ENCODE data around the gene KL. TPM values are rescaled to one million over a fixed set of nuclear protein-coding genes. Genes with fewer than 3 reads are reported as not detected.
A peak's percentile ranks its signal among the peaks of the same experiment; 100 is the strongest.

The KL gene
- total RNA-seq, 1 donor from 2014 or later, result 12.5 TPM

DNA sequence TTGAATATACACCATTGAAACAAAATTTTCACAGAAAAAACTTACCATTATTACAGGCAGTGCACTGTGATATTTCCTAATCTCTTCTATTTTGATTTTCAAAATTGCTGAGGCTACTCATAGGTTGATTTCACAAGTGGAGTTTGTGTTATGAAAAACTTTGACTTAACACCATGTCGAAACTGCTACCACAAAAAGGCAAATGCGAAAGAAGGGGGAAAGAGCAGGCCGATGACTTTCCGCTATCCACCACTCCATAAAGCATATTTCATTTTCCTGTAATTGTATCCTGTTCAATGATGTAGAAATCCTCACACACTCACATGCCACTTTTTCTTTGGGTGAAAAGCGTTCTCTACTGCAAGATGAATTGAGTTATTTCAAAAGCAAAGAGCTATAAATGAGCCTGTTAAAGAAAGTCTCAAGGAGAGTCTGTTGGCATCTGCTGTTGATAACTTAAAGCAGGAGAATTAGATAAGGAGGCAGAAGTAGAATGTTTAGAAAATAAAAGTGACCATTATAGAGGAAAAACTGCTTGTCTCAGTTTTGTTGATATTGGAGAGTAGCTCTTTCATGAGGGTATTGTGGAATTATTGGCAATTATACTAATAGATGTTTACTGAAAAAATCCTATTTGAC lies 18.8 kb downstream of the KL start:
- H3K4me3 ChIP-seq, result no peak overlapping the region
- no peak overlapping the region for H3K27ac ChIP-seq
- H3K36me3 ChIP-seq, result no peaks in the 10 kb centered on the region
- ATAC-seq, result peak; percentile 53
- H3K9me3 ChIP-seq, result no peaks in the 10 kb centered on the region
- no peak for DNase-seq
- peaks cover 7% of the 10 kb centered on the region for H3K4me1 ChIP-seq
- intact Hi-C loops (cut with DNase I), result no loop called here
- H3K27me3 ChIP-seq, result no peaks in the 10 kb centered on the region
- TF ChIP-seq, protein P1, sequence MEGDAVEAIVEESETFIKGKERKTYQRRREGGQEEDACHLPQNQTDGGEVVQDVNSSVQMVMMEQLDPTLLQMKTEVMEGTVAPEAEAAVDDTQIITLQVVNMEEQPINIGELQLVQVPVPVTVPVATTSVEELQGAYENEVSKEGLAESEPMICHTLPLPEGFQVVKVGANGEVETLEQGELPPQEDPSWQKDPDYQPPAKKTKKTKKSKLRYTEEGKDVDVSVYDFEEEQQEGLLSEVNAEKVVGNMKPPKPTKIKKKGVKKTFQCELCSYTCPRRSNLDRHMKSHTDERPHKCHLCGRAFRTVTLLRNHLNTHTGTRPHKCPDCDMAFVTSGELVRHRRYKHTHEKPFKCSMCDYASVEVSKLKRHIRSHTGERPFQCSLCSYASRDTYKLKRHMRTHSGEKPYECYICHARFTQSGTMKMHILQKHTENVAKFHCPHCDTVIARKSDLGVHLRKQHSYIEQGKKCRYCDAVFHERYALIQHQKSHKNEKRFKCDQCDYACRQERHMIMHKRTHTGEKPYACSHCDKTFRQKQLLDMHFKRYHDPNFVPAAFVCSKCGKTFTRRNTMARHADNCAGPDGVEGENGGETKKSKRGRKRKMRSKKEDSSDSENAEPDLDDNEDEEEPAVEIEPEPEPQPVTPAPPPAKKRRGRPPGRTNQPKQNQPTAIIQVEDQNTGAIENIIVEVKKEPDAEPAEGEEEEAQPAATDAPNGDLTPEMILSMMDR (IDR thresholded peaks at IDR 0.05), result no peak

DNA sequence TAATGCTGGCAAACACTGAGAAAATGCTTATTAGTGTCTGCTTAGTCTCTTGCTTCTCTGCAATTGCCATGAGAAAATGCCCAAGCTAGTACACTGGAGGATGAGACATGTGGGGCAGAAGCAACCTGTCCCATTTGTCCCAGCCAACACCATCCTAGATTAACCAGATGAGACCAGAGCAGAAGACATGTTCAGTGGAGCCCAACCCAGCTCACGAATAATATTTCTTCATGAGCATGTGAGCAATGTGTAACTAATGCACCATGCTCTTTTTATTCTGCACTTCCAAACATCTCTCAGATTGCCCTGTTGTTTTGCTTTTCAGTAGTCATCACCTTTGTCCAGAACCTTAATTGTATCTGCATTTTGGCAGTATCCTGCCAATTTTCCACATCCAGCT lies 21.4 kb downstream of the KL start:
- TF ChIP-seq, protein P1 (IDR thresholded peaks at IDR 0.05), result no peak
- Histone ChIP-seq H3K4me1 (peaks cover 12% of the 10 kb centered on the region), H3K36me3 (no peaks in the 10 kb centered on the region), H3K4me3 (no peak overlapping the region), H3K27me3 (no peaks in the 10 kb centered on the region), H3K9me3 (no peaks in the 10 kb centered on the region), H3K27ac (no peak overlapping the region)
- ATAC-seq (no peak), DNase-seq (no peak)
- intact Hi-C loops (cut with DNase I), result no loop called here

DNA sequence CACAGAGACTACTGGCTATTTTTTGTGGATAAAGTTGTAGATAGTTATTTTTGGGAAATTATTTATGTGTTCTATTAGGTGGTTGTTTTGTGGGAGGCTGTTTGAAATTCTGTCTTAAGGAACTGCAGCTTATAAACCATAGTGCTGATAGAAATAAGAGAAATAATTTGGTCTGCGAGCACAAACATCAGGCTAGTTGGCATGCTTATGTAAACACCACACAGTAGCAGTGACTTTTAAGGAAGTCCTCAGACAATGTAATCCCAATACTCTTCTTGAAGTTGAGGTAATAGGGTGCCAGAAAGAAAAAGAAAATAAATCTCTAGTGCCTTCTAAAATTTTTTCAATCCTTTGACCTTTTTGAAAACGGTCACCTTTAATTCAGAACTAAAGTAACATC lies 23.9 kb downstream of the KL start:
- TF ChIP-seq, protein P1 (IDR thresholded peaks at IDR 0.05), result no peak
- Histone ChIP-seq H3K4me3 (no peak overlapping the region), H3K4me1 (peaks cover 12% of the 10 kb centered on the region), H3K9me3 (no peaks in the 10 kb centered on the region), H3K27ac (no peak overlapping the region), H3K36me3 (no peaks in the 10 kb centered on the region), H3K27me3 (no peaks in the 10 kb centered on the region)
- DNase-seq (no peak), ATAC-seq (peak; percentile 42)
- intact Hi-C loops (cut with DNase I), result no loop called here

DNA sequence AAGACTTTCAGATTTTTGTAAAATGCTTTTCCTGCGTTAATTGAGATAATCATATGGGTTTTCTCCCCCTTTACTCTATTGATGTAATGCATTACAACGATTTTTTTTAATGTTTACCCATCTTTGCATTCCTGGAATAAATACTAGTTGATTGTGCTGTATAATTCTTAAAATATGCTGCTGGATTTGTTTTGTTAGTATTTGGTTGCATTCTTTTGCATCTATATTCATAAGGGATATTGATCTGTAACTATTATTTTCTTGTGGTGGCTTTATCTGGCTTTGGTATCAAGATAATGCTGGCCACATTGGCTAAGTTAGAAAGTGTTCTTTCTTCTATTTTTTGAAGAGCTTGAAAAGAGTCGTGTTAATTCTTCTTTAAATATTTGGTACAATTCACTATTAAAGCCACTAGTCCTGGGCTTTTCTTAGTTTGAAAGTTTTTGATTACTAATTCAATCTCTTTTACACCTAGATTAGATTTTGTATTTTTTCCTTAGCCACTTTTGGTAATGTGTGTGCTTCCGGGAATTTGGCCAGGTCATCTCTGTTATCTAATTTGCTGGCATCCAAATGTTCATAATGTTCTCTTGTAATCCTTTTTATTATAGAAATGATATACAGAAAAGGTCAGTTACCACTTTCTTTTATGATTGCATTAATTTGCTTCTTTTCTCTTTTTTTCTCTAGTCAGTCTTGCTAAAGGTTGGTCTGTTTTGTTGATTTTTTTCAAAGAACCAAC lies 29.8 kb downstream of the KL start:
- ATAC-seq, result no peak
- no peaks in the 10 kb centered on the region for H3K9me3 ChIP-seq
- H3K36me3 ChIP-seq, result no peaks in the 10 kb centered on the region
- no peaks in the 10 kb centered on the region for H3K27me3 ChIP-seq
- TF ChIP-seq, protein P1 (IDR thresholded peaks at IDR 0.05), result no peak
- no peaks in the 10 kb centered on the region for H3K4me1 ChIP-seq
- H3K27ac ChIP-seq, result no peak overlapping the region
- intact Hi-C loops (cut with DNase I), result no loop called here
- H3K4me3 ChIP-seq, result no peak overlapping the region
- DNase-seq, result no peak

DNA sequence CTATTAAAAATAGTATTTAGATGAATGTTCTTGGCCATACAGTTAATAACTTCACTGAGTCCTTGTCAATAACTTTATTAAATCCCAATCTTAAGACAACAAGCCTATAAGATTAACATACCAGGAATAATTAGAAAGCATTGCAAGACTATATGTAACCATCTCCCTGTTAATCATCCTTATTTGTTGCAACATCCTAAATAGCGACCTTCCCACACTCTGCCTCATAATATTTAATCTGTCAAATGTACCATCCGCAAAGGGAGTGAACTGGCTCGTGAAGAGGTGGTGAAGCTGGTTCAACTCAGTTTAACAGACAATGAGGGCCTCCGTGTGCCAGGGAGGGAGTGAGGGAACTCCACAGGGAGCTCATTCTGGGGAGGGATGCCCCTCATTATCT lies 33.9 kb downstream of the KL start:
- Histone ChIP-seq H3K9me3 (no peaks in the 10 kb centered on the region), H3K36me3 (no peaks in the 10 kb centered on the region), H3K4me1 (peaks cover 4% of the 10 kb centered on the region), H3K4me3 (no peak overlapping the region), H3K27ac (no peak overlapping the region), H3K27me3 (no peaks in the 10 kb centered on the region)
- TF ChIP-seq, protein P1 (IDR thresholded peaks at IDR 0.05), result no peak
- intact Hi-C loops (cut with DNase I), result no loop called here
- DNase-seq (no peak), ATAC-seq (no peak)

All from upper lobe of right lung (tissue), 1 donor.